Right atrium auricular region (tissue), 2 donors: Measurements from ENCODE around the gene RNF144B. TPM values are rescaled to one million over a fixed set of nuclear protein-coding genes. Genes with fewer than 3 reads are reported as not detected.

Experiments
- DNase-seq: peaks from one replicate; pipeline ENCODE4 v3.0.0-alpha.2; 2019; ENCODE audit warnings: low spot score
- H3K27ac ChIP-seq, 2 donors: fragments of 200-600 bp; sonication (generic); 1 replicate in 1 of 2; 2 replicates in 1 of 2; pipeline ENCODE4 v1.5.1; 2016 to 2019
- H3K27me3 ChIP-seq, 2 donors: fragments of 200-600 bp; sonication (generic); one replicate each; pipeline versions ENCODE4 v1.5.1 to v1.6.0; 2017 to 2019
- H3K36me3 ChIP-seq: fragments of 200-600 bp; sonication (generic); one replicate; pipeline ENCODE4 v1.5.1; 2016
- H3K4me1 ChIP-seq, 2 donors: fragments of 200-600 bp; sonication (generic); one replicate each; pipeline versions ENCODE4 v1.5.1 to v1.6.0; 2017 to 2019
- H3K4me3 ChIP-seq, 2 donors: fragments of 200-600 bp; sonication (generic); 1 replicate in 1 of 2; 2 replicates in 1 of 2; pipeline ENCODE4 v1.5.1; 2017 to 2019; ENCODE audit warnings: mild to moderate bottlenecking in 1 of 2, moderate library complexity in 1 of 2
- H3K9me3 ChIP-seq, 2 donors: fragments of 200-600 bp; sonication (generic); one replicate each; pipeline ENCODE4 v1.5.1; 2019
- CTCF ChIP-seq, 2 donors: fragments of 200-600 bp; sonication (generic); IDR thresholded peaks; one replicate each; pipeline ENCODE4 v1.5.1; 2019; ENCODE audit warnings: antibody characterized with exemption in 2 of 2
- total RNA-seq, 2 donors: library from RNA; depleted of rRNA; stranded (reverse); fragments of >200 nt; gene quantifications; one replicate each; pipeline ENCODE4 v1.1.0, GENCODE V29; 2016

The RNF144B gene
- total RNA-seq, 2 donors from 2014 or later = 8.1 to 14.2 TPM

- Histone ChIP-seq H3K36me3 (no peaks in the 10 kb centered on the region), H3K27me3 (no peaks in the 10 kb centered on the region), H3K9me3 (no peaks in the 10 kb centered on the region), H3K4me1 (peaks cover 0 to 6% of the 10 kb centered on the region in 2 donors), H3K27ac (no peak overlapping the region), H3K4me3 (no peak overlapping the region)
- TF ChIP-seq CTCF (IDR thresholded peaks at IDR 0.05) = no peak
- no peak for DNase-seq
These were observed 113.9 kb downstream of the RNF144B start for GRCh38 chr6:18500921-18501662.

- Histone ChIP-seq H3K27me3 (no peaks in the 10 kb centered on the region), H3K4me3 (no peak overlapping the region), H3K4me1 (peaks cover 0 to 6% of the 10 kb centered on the region in 2 donors), H3K27ac (peak overlapping the region; percentile 21 to 23), H3K36me3 (no peaks in the 10 kb centered on the region), H3K9me3 (no peaks in the 10 kb centered on the region)
- no peak for TF ChIP-seq CTCF (IDR thresholded peaks at IDR 0.05)
- peak; percentile 72 for DNase-seq
These were observed 114.5 kb downstream of the RNF144B start for GRCh38 chr6:18501663-18502013.

- Histone ChIP-seq H3K9me3 (no peaks in the 10 kb centered on the region), H3K27ac (peak overlapping the region in 1 of 2 donors; percentile 13), H3K36me3 (no peaks in the 10 kb centered on the region), H3K4me3 (no peak overlapping the region), H3K4me1 (peaks cover 0 to 6% of the 10 kb centered on the region in 2 donors), H3K27me3 (no peaks in the 10 kb centered on the region)
- DNase-seq = no peak
- TF ChIP-seq CTCF (IDR thresholded peaks at IDR 0.05) = no peak
These were observed 116.0 kb downstream of the RNF144B start for GRCh38 chr6:18503206-18503592.

- H3K27me3 ChIP-seq = no peaks in the 10 kb centered on the region
- peak; percentile 69 to 95 for TF ChIP-seq CTCF (IDR thresholded peaks at IDR 0.05)
- peak; percentile 66 for DNase-seq
These were observed 116.6 kb downstream of the RNF144B start for GRCh38 chr6:18503593-18504231.

GRCh38 chr6:18504232-18504596, 117.1 kb downstream of the RNF144B start:
- Histone ChIP-seq H3K4me1 (peaks cover 0 to 6% of the 10 kb centered on the region in 2 donors), H3K9me3 (no peaks in the 10 kb centered on the region), H3K36me3 (no peaks in the 10 kb centered on the region), H3K27ac (no peak overlapping the region), H3K27me3 (no peaks in the 10 kb centered on the region), H3K4me3 (peak overlapping the region in 1 of 2 donors; percentile 39)
- no peak for DNase-seq
- peak in 1 of 2 donors; percentile 8 for TF ChIP-seq CTCF (IDR thresholded peaks at IDR 0.05)

More at GRCh38 chr6:18503593-18504231, 116.6 kb downstream of the RNF144B start:
- Histone ChIP-seq H3K36me3 (no peaks in the 10 kb centered on the region), H3K27ac (peak overlapping the region in 1 of 2 donors; percentile 13), H3K4me1 (peaks cover 0 to 6% of the 10 kb centered on the region in 2 donors), H3K4me3 (peak overlapping the region; percentile 14 to 39), H3K9me3 (no peaks in the 10 kb centered on the region)
